Tibial nerve (tissue), 4 donors: ENCODE results near the gene CD1D. TPM values are rescaled to one million over a fixed set of nuclear protein-coding genes. Genes with fewer than 3 reads are reported as not detected.

Source experiments
- DNase-seq, 2 donors: peaks; one replicate each; pipeline ENCODE4 v3.0.0-alpha.2; 2019; ENCODE audit warnings: low spot score in 2 of 2
- H3K27ac ChIP-seq, 4 donors: fragments of 200-600 bp; sonication (generic) in 3 of 4; one replicate each; pipeline ENCODE4 v1.5.1; 2017 to 2019; ENCODE audit warnings: mild to moderate bottlenecking in 1 of 4
- H3K27me3 ChIP-seq, 2 donors: fragments of 200-600 bp; sonication (generic) in 1 of 2; one replicate each; pipeline versions ENCODE4 v1.5.1 to v1.6.0; 2017 to 2019
- H3K36me3 ChIP-seq, 3 donors: fragments of 200-600 bp; sonication (generic); one replicate each; pipeline ENCODE4 v1.5.1; 2018 to 2019
- H3K4me1 ChIP-seq, 4 donors: fragments of 200-600 bp; sonication (generic) in 3 of 4; one replicate each; pipeline ENCODE4 v1.5.1; 2017 to 2019
- H3K4me3 ChIP-seq, 4 donors: fragments of 200-600 bp; sonication (generic) in 3 of 4; one replicate each; pipeline ENCODE4 v1.5.1; 2017 to 2019; ENCODE audit warnings: mild to moderate bottlenecking in 1 of 4, moderate library complexity in 1 of 4
- H3K9me3 ChIP-seq, 4 donors: fragments of 200-600 bp; sonication (generic) in 3 of 4; one replicate each; pipeline ENCODE4 v1.5.1; 2017 to 2019
- EP300 ChIP-seq, 2 donors: sonication (generic); formaldehyde crosslinking; IDR thresholded peaks; one replicate each; pipeline ENCODE4 v1.6.1; 2017; ENCODE audit warnings: antibody characterized with exemption in 2 of 2, mild to moderate bottlenecking in 1 of 2
- POLR2A ChIP-seq, 2 donors: fragments of 450-650 bp; IDR thresholded peaks; one replicate each; pipeline ENCODE4 v1.6.1; 2017; ENCODE audit warnings: antibody characterized with exemption in 2 of 2, mild to moderate bottlenecking in 2 of 2, moderate library complexity in 2 of 2
- WGBS, 2 donors: methylation state at CpG; one replicate each; pipeline ENCODE4 v1.1.5; 2018; 5-methylcytosine and 5-hydroxymethylcytosine counted together
- total RNA-seq, 4 donors: library from RNA; depleted of rRNA; stranded (reverse); fragments of >200 nt; gene quantifications; one replicate each; pipeline ENCODE4 v1.1.0, GENCODE V29; 2016
- TF ChIP-seq, protein P1 (sequence below), 5 experiments: fragments of 200-600 bp in 3 of 5; fragments of 450-650 bp in 2 of 5; sonication (generic) in 3 of 5; IDR thresholded peaks; one replicate each; pipeline ENCODE4 v1.5.1; 2016 to 2019; ENCODE audit warnings: antibody characterized with exemption in 5 of 5, mild to moderate bottlenecking in 3 of 5, moderate library complexity in 2 of 5

Gene CD1D
- total RNA-seq, 4 donors from 2014 or later, result 0.63 to 4.2 (median 2.2) TPM

DNA sequence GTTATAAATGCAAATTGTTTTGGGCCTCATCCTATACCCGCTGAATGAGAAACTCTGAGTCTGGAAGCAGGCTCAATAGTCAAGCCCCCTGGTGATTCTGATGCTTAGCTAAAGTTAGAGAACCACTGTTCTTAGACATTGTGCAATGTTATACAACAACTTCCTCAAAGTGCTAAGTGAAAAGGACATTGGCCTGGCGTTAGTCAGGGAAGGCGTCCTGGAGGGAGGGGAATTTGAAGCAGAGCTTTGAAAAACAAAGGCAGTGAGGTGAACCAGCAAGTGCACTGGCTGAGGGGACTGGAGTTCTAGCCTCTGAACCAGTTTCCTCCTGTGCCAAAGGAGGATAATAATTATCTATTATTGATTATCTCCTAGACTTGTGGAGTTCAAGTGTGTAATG lies 5.1 kb downstream of the CD1D start:
- H3K4me3 ChIP-seq, result no peak overlapping the region
- 67 to 79% methylated on average over 3 of the region's 3 CpGs for WGBS, 2 donors
- peaks cover 0 to 18% (median 4%) of the 10 kb centered on the region in 4 donors for H3K4me1 ChIP-seq
- H3K27me3 ChIP-seq, result peaks cover 0 to 24% of the 10 kb centered on the region in 2 donors
- H3K36me3 ChIP-seq, result no peaks in the 10 kb centered on the region
- H3K27ac ChIP-seq, result no peak overlapping the region
- H3K9me3 ChIP-seq, result no peaks in the 10 kb centered on the region
- DNase-seq, result no peak
- TF ChIP-seq POLR2A (IDR thresholded peaks at IDR 0.05), result no peak
- TF ChIP-seq, protein P1, sequence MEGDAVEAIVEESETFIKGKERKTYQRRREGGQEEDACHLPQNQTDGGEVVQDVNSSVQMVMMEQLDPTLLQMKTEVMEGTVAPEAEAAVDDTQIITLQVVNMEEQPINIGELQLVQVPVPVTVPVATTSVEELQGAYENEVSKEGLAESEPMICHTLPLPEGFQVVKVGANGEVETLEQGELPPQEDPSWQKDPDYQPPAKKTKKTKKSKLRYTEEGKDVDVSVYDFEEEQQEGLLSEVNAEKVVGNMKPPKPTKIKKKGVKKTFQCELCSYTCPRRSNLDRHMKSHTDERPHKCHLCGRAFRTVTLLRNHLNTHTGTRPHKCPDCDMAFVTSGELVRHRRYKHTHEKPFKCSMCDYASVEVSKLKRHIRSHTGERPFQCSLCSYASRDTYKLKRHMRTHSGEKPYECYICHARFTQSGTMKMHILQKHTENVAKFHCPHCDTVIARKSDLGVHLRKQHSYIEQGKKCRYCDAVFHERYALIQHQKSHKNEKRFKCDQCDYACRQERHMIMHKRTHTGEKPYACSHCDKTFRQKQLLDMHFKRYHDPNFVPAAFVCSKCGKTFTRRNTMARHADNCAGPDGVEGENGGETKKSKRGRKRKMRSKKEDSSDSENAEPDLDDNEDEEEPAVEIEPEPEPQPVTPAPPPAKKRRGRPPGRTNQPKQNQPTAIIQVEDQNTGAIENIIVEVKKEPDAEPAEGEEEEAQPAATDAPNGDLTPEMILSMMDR (IDR thresholded peaks at IDR 0.05), result no peak
- peak in 1 of 2 donors; percentile 18 for TF ChIP-seq EP300 (IDR thresholded peaks at IDR 0.05)

GRCh38 chr1:158186180-158186579 lies 5.5 kb downstream of the CD1D start:
- no peak for DNase-seq
- H3K27me3 ChIP-seq, result peaks cover 0 to 24% of the 10 kb centered on the region in 2 donors
- no peak for TF ChIP-seq EP300 (IDR thresholded peaks at IDR 0.05)
- H3K9me3 ChIP-seq, result no peaks in the 10 kb centered on the region
- H3K4me1 ChIP-seq, result peaks cover 0 to 14% (median 3%) of the 10 kb centered on the region in 4 donors
- 25 to 38% methylated on average over 3 of the region's 3 CpGs for WGBS, 2 donors
- no peaks in the 10 kb centered on the region for H3K36me3 ChIP-seq
- H3K27ac ChIP-seq, result no peak overlapping the region
- H3K4me3 ChIP-seq, result no peak overlapping the region

GRCh38 chr1:158188611-158189010 lies 7.9 kb downstream of the CD1D start:
- Histone ChIP-seq H3K9me3 (no peaks in the 10 kb centered on the region), H3K4me3 (no peak overlapping the region), H3K36me3 (no peaks in the 10 kb centered on the region), H3K4me1 (peaks cover 0 to 7% (median 0%) of the 10 kb centered on the region in 4 donors), H3K27ac (no peak overlapping the region), H3K27me3 (peaks cover 0 to 2% of the 10 kb centered on the region in 2 donors)
- TF ChIP-seq POLR2A (IDR thresholded peaks at IDR 0.05) (no peak), EP300 (IDR thresholded peaks at IDR 0.05) (no peak)
- TF ChIP-seq, protein P1 (IDR thresholded peaks at IDR 0.05), result no peak
- WGBS, 2 donors, result 73 to 77% methylated on average over 4 of the region's 4 CpGs
- DNase-seq, result no peak

DNA sequence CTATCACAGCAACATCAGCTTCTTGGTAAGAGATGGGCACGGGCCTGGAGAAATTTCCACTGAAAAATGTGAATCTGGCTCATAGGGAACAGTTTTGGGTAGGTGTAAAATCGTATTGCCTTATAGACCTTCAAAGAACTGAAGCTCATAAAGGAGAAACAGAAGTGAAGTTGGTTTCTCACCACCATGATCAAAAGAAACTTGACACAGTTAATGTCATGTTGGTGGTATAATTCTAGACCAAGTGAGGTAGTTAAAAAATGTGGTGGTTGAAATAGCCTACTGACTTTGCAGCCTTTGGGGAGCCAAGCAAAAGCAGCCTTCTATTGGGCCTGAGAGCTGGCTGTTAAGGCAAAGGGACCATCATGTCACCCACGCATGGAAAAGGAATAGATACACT lies 8.9 kb downstream of the CD1D start:
- TF ChIP-seq, protein P1 (IDR thresholded peaks at IDR 0.05), result no peak
- TF ChIP-seq EP300 (IDR thresholded peaks at IDR 0.05), result no peak
- no peak for TF ChIP-seq POLR2A (IDR thresholded peaks at IDR 0.05)
- Histone ChIP-seq H3K4me1 (peaks cover 0 to 7% (median 0%) of the 10 kb centered on the region in 4 donors), H3K36me3 (no peaks in the 10 kb centered on the region), H3K27me3 (no peaks in the 10 kb centered on the region), H3K27ac (no peak overlapping the region), H3K4me3 (no peak overlapping the region), H3K9me3 (no peaks in the 10 kb centered on the region)
- 86 to 89% methylated on average over 3 of the region's 3 CpGs for WGBS, 2 donors
- no peak for DNase-seq

DNA sequence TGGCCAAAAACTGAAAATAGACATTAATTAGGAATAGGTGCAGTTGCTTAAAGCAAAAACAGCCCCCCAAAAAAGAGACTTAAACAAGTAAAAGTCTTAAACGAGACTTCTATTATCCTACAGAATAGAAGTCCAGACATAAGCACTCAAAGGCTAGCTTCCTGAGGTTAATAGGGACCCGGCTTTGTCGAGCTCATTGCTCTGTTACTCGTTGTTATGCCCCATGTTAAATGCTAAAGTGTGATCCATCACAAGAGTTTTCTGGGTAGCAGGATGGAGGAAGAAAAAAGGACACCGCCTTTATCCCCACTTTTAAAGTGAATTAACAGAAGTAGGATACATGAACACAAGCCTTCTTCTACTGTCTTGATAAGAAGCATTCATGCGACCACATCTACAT lies 10.6 kb downstream of the CD1D start:
- Histone ChIP-seq H3K4me1 (peaks cover 0 to 3% (median 0%) of the 10 kb centered on the region in 4 donors), H3K9me3 (no peaks in the 10 kb centered on the region), H3K4me3 (no peak overlapping the region), H3K27me3 (no peaks in the 10 kb centered on the region), H3K27ac (no peak overlapping the region), H3K36me3 (no peaks in the 10 kb centered on the region)
- TF ChIP-seq POLR2A (IDR thresholded peaks at IDR 0.05) (no peak), EP300 (IDR thresholded peaks at IDR 0.05) (no peak)
- TF ChIP-seq, protein P1 (IDR thresholded peaks at IDR 0.05), result no peak
- no peak for DNase-seq
- 55 to 68% methylated on average over 6 of the region's 6 CpGs for WGBS, 2 donors

- no peaks in the 10 kb centered on the region for H3K27me3 ChIP-seq
- H3K36me3 ChIP-seq, result no peaks in the 10 kb centered on the region
- no peak overlapping the region for H3K27ac ChIP-seq
- H3K4me3 ChIP-seq, result no peak overlapping the region
- no peaks in the 10 kb centered on the region for H3K4me1 ChIP-seq
- H3K9me3 ChIP-seq, result no peaks in the 10 kb centered on the region
- TF ChIP-seq EP300 (IDR thresholded peaks at IDR 0.05), result no peak
- no peak for TF ChIP-seq POLR2A (IDR thresholded peaks at IDR 0.05)
- TF ChIP-seq, protein P1 (IDR thresholded peaks at IDR 0.05), result no peak
- DNase-seq, result no peak
These were observed 15.8 kb downstream of the CD1D start for GRCh38 chr1:158196461-158196860.
